Progenitor cell of endocrine pancreas (in vitro differentiated cells): ENCODE measurements around the gene CUX1. TPM values are rescaled to one million over a fixed set of nuclear protein-coding genes. Genes with fewer than 3 reads are reported as not detected.

Source experiments
- DNase-seq: peaks from one replicate; pipeline ENCODE4 v3.0.0; 2021; ENCODE audit warnings: low spot score; ENCODE audit not compliant: unreplicated experiment
- H3K27ac Mint-ChIP-seq: 2 replicates; pipeline ENCODE4 v1.8.0; 2021; ENCODE audit warnings: mild to moderate bottlenecking, moderate library complexity, mixed read lengths
- H3K27me3 Mint-ChIP-seq: 2 replicates; pipeline ENCODE4 v1.8.0; 2021; ENCODE audit warnings: mixed read lengths
- H3K36me3 Mint-ChIP-seq: 2 replicates; pipeline ENCODE4 v1.8.0; 2022; ENCODE audit warnings: mixed read lengths; ENCODE audit not compliant: insufficient read depth
- H3K4me1 Mint-ChIP-seq: 2 replicates; pipeline ENCODE4 v1.8.0; 2021; ENCODE audit warnings: low read depth, mixed read lengths
- H3K4me3 Mint-ChIP-seq: 2 replicates; pipeline ENCODE4 v1.8.0; 2021; ENCODE audit warnings: low read depth, mild to moderate bottlenecking, moderate library complexity, mixed read lengths
- H3K9me3 Mint-ChIP-seq: 2 replicates; pipeline ENCODE4 v1.8.0; 2021; ENCODE audit warnings: low read depth, mixed read lengths
- CTCF ChIP-seq: fragments of 200-600 bp; sonication (generic); IDR thresholded peaks from one replicate; pipeline ENCODE4 v1.5.0; 2021; ENCODE audit warnings: antibody characterized with exemption, mild to moderate bottlenecking; ENCODE audit not compliant: unreplicated experiment
- total RNA-seq: library from RNA; stranded (reverse); gene quantifications from 2 replicates; pipeline ENCODE4 v1.2.1, GENCODE V29; 2021

CUX1 gene
- total RNA-seq, 1 donor from 2014 or later: 103 TPM

GRCh38 chr7:102198417-102198956 is 381.1 kb downstream of the CUX1 start:
- H3K9me3 Mint-ChIP-seq: no peaks in the 10 kb centered on the region
- H3K4me3 Mint-ChIP-seq: no peak overlapping the region
- no peak overlapping the region for H3K27ac Mint-ChIP-seq
- DNase-seq: no peak
- no peak for TF ChIP-seq CTCF
- no peaks in the 10 kb centered on the region for H3K4me1 Mint-ChIP-seq
- peaks cover 34% of the 10 kb centered on the region for H3K36me3 Mint-ChIP-seq
- no peaks in the 10 kb centered on the region for H3K27me3 Mint-ChIP-seq

DNA sequence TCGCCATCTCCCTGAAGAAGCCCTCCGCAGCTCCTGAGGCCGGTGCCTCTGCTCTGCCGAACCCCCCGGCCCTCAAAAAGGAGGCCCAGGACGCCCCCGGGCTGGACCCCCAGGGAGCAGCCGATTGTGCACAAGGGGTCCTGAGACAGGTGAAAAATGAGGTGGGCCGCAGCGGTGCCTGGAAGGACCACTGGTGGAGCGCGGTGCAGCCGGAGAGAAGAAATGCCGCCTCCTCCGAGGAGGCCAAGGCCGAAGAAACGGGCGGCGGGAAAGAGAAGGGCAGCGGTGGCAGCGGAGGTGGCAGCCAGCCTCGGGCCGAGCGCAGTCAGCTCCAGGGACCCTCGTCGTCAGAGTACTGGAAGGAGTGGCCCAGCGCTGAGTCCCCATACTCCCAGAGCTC is 384.1 kb downstream of the CUX1 start:
- Mint-ChIP-seq H3K4me3 (no peak overlapping the region), H3K4me1 (no peaks in the 10 kb centered on the region), H3K9me3 (no peaks in the 10 kb centered on the region), H3K27me3 (no peaks in the 10 kb centered on the region), H3K36me3 (peaks cover 30% of the 10 kb centered on the region), H3K27ac (no peak overlapping the region)
- TF ChIP-seq CTCF: no peak
- DNase-seq: no peak

DNA sequence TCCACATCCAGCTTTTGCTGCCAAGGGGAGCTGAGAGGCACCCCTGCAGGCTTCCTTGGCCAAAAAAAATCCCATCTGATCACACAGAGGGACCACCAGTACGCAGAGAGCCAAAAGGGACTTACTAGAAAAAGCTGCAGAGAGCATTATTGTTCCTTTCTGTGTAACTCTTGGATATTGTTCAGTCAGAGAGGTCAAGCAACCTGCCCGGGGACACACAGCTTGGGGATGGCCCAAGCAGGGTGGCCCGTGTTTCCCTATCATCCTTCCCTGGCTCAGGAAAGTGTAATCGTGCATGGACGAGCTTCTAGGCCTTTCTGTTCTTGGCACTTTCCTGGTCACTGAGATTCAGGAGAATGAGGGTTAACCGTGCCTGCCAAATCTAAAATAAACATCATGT is 385.1 kb downstream of the CUX1 start:
- TF ChIP-seq CTCF: no peak

DNA sequence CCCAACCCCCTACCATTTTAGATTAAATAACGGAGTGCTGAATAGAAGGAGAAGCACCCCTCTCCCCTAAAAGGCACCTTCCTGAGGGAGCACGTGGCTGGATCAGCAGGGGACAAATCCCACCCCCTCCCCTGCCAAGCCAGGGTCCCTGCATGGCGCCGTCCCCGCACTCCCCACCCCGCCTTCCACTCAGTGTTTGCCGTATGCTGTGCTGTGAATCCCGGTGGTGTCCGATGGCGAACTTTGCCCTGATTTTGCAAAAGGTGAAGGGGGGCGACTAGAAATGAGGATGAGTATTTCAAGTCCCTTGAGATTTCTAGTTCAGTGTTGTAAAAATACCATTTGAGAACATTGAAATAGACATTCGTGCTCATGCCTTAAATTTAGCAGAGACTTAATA is 385.8 kb downstream of the CUX1 start:
- Mint-ChIP-seq H3K4me1 (no peaks in the 10 kb centered on the region), H3K27ac (no peak overlapping the region), H3K9me3 (no peaks in the 10 kb centered on the region), H3K4me3 (no peak overlapping the region), H3K27me3 (no peaks in the 10 kb centered on the region), H3K36me3 (peaks cover 26% of the 10 kb centered on the region)
- no peak for DNase-seq
- TF ChIP-seq CTCF: no peak

More for the DNA sequence above, 385.1 kb downstream of the CUX1 start:
- no peaks in the 10 kb centered on the region for H3K27me3 Mint-ChIP-seq
- H3K9me3 Mint-ChIP-seq: no peaks in the 10 kb centered on the region
- H3K4me1 Mint-ChIP-seq: no peaks in the 10 kb centered on the region
- DNase-seq: no peak
- H3K4me3 Mint-ChIP-seq: no peak overlapping the region
- peaks cover 29% of the 10 kb centered on the region for H3K36me3 Mint-ChIP-seq
- no peak overlapping the region for H3K27ac Mint-ChIP-seq

- H3K27ac Mint-ChIP-seq: no peak overlapping the region
- H3K9me3 Mint-ChIP-seq: no peaks in the 10 kb centered on the region
- peaks cover 26% of the 10 kb centered on the region for H3K36me3 Mint-ChIP-seq
- peaks cover 6% of the 10 kb centered on the region for H3K4me1 Mint-ChIP-seq
- no peak overlapping the region for H3K4me3 Mint-ChIP-seq
- no peaks in the 10 kb centered on the region for H3K27me3 Mint-ChIP-seq
- DNase-seq: no peak
- TF ChIP-seq CTCF: no peak
Measured at GRCh38 chr7:102204212-102204611, 386.8 kb downstream of the CUX1 start.
